ENCODE data around the gene APC2.

DNA sequence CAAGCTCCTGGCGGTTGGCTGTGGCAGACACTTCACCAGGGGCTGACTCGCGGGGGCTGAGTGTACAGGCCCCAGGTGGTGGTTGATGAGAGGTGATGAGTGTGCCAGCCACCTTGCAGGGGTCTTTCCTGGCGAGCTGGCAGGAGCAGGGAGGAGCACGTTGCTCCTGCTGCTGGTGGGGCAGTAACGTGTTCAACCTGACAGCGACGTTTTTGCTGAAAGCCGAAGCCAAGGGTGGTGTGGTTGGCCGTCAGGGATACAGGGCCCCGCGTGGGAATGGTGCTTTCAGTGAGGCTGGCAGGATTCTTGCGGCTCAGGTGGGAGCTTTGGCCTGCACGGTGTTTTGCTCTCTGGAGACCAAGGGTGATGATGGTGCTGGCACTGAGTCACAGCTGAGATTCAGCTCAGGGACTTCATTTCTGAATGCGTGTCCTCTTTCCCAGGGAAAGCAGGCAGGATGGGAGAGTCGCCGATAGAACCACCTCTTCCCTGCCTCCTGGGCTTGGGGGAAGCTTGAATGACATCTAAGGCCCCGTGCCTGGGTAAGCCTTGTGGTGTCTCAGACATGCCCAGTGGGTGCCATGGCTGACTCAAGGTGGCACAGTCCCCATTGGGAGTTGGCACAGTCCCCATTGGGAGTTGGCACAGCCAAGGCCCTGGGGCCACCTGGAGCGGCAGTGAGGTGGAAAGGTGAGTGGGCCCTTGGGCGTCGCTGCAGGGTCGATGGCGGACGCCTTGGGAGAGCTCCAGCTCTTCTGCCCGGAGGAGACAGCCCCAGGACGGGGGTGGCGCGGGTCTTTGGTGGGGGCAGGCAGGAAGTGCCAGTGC, 33.7 kb upstream of the APC2 start:
- TF ChIP-seq POLR2AphosphoS5 (IDR thresholded peaks at IDR 0.05): no peak
- TF ChIP-seq POLR2A (IDR thresholded peaks at IDR 0.05): no peak
- TF ChIP-seq, protein P1, sequence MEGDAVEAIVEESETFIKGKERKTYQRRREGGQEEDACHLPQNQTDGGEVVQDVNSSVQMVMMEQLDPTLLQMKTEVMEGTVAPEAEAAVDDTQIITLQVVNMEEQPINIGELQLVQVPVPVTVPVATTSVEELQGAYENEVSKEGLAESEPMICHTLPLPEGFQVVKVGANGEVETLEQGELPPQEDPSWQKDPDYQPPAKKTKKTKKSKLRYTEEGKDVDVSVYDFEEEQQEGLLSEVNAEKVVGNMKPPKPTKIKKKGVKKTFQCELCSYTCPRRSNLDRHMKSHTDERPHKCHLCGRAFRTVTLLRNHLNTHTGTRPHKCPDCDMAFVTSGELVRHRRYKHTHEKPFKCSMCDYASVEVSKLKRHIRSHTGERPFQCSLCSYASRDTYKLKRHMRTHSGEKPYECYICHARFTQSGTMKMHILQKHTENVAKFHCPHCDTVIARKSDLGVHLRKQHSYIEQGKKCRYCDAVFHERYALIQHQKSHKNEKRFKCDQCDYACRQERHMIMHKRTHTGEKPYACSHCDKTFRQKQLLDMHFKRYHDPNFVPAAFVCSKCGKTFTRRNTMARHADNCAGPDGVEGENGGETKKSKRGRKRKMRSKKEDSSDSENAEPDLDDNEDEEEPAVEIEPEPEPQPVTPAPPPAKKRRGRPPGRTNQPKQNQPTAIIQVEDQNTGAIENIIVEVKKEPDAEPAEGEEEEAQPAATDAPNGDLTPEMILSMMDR (IDR thresholded peaks at IDR 0.05): no peak
